ENCODE data around the gene CNST. TPM values are rescaled to one million over a fixed set of nuclear protein-coding genes. Genes with fewer than 3 reads are reported as not detected.

The CNST gene
- total and polyA plus RNA-seq, 9 of the 15 experiments (the other 6 are each of a cell fraction or from before 2014, with no cell fraction given): 17.0 to 55.3 (median 30.8) TPM

GRCh38 chr1:246582301-246583055, 16.2 kb downstream of the CNST start (continued):
- TF ChIP-seq IRF1 (CRISPR knock-in tag; IDR thresholded peaks at IDR 0.05; ENCODE audit: borderline replicate concordance) (no peak), BRF1 (IDR thresholded peaks at IDR 0.05; ENCODE audit: borderline replicate concordance, extremely low read depth, insufficient read length) (no peak), ZNF212 (CRISPR knock-in tag; IDR thresholded peaks at IDR 0.05) (no peak), NFE2L1 (tag; IDR thresholded peaks at IDR 0.05; ENCODE audit: borderline replicate concordance, low read depth) (no peak), MEIS2 (IDR thresholded peaks at IDR 0.05; ENCODE audit: partially characterized antibody) (no peak), HNRNPUL1 (IDR thresholded peaks at IDR 0.05; ENCODE audit: low read length) (no peak), MCM2 (IDR thresholded peaks at IDR 0.05; ENCODE audit: low read depth) (no peak), ELK1 (CRISPR knock-in tag; IDR thresholded peaks at IDR 0.05) (no peak), HCFC1 (IDR thresholded peaks at IDR 0.05; ENCODE audit: low read depth, low read length) (0 out of 2 replicates have a peak, but pooled peaks have one; percentile 22), E2F6 (IDR thresholded peaks at IDR 0.05; ENCODE audit: borderline replicate concordance in 1 of 2, extremely low read depth in 1 of 2, insufficient read depth in 1 of 2, insufficient read length in 1 of 2, low read depth in 1 of 2, low read length in 1 of 2, poor library complexity in 1 of 2, severe bottlenecking in 1 of 2) (no peak), USF2 (CRISPR knock-in tag; IDR thresholded peaks at IDR 0.05) (no peak), ZNF696 (CRISPR knock-in tag; conservative IDR thresholded peaks at IDR 0.05) (no peak), E2F4 (CRISPR knock-in tag; IDR thresholded peaks at IDR 0.05; ENCODE audit: low read depth) (no peak), MAFF (IDR thresholded peaks at IDR 0.05; ENCODE audit: low read length) (peak; percentile 37; the same call in 1 of the 2 replicates), FIP1L1 (IDR thresholded peaks at IDR 0.05; ENCODE audit: low read depth, low read length, poor library complexity, severe bottlenecking) (no peak), NUFIP1 (IDR thresholded peaks at IDR 0.05; ENCODE audit: partially characterized antibody) (no peak), ZNF239 (CRISPR knock-in tag; IDR thresholded peaks at IDR 0.05) (no peak), ZNF224 (CRISPR knock-in tag; IDR thresholded peaks at IDR 0.05) (no peak), C11orf30 (IDR thresholded peaks at IDR 0.05; ENCODE audit: low read depth) (peak; percentile 89), KDM1A (IDR thresholded peaks at IDR 0.05) (peak in 1 of 2 experiments; percentile 54; a peak in 1 of 4 replicates), KLF13 (tag; IDR thresholded peaks at IDR 0.05; ENCODE audit: borderline replicate concordance, low read depth) (no peak), YY1 (IDR thresholded peaks at IDR 0.05; ENCODE audit: borderline replicate concordance in 1 of 3, control insufficient read depth in 1 of 3, extremely low read depth in 1 of 3, insufficient read depth in 3 of 3, insufficient read length in 1 of 3, insufficient replicate concordance in 2 of 3, low read depth in 1 of 3, low read length in 2 of 3) (peak in 1 of 3 experiments; percentile 5)

Measured in K562 (cell line).